Inflammatory macrophage (primary cell): Measurements from ENCODE around the gene WFIKKN2.
A peak's percentile ranks its signal among the peaks of the same experiment; 100 is the strongest.
"Not testable (repeated sequence)": the region's sequence is repeated elsewhere in the genome, so short reads cannot be mapped to it uniquely, and the experiment has no call there.

Source experiments
- DNase-seq, 2 donors: peaks; one replicate each; pipeline ENCODE4 v3.0.0-alpha.2; 2020 to 2022
- total RNA-seq, 18 experiments: gene quantifications; one replicate each; lab custom pipeline; 2026; ENCODE audit warnings: mixed read lengths in 6 of 18, inconsistent platforms in 2 of 18; lab: John Stamatoyannopoulos, UW

The WFIKKN2 gene
- 0 to 2.0 (median 0.10) reads per million in 18 experiments for total RNA-seq

DNA sequence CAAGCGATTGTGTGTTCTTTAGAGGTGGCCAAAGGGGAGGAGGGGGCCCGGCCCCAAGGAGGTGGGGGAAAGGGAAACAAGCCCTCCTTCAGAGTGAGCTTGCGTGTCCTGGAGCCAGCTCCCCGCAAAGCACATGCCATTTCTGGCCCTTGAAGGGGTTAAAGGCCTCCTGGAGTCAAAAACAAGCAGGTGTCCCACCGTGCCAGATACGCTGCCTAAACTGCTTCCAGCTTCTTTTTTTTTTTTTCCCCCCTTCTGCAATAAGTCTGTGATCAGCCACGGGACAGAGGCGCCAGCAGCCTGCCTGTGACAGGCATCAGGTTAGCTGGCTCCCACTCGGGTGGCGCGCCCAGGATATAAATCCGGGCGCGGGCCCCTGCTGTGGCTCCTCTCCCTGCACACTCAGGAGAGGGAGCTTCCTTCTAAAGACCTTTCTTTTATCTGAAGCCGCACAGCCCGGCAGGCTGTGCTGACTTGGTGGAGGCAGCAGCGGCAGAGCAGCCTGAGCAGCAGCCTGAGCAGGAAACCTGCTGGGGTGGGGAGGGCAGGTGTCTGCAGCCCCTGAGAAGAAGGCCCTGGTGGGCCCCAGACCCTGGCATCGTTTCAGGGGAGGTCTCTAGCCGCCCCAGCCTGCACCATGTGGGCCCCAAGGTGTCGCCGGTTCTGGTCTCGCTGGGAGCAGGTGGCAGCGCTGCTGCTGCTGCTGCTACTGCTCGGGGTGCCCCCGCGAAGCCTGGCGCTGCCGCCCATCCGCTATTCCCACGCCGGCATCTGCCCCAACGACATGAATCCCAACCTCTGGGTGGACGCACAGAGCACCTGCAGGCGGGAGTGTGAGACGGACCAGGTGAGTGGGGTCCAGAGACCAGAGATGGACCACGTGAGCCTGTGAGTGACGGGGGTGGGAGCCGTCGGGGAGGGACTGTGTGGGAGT, at the start of gene WFIKKN2:
Gene WFIKKN2 (plus strand): TSS at position 286 of the 934 bp plus-strand sequence. CDS start 352 bp downstream, at position 638.
- DNase-seq, result no peak

GRCh38 chr17:50785946-50786570, 49.3 kb upstream of the WFIKKN2 start:
- no peak for DNase-seq

- DNase-seq, result no peak
These were observed 48.3 kb upstream of the WFIKKN2 start for GRCh38 chr17:50787106-50787505.

DNA sequence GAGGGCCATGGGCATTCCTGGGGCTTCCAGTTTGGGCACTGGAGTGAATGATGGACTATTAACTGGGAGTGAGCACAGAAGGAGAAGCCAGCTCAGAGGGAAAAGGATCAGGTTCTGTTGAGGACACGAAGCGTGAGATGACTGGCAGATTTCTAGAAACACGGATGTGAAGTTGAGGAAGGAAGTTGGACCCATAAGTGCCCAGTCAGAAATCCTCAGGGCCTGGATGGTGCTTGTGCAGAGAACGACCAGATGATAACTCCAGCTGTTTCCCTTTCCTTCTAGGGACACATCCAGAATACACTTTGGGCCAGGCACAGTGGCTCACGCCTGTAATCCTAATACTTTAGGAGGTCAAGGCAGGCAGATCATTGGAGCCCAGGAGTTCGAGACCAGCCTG, 44.8 kb upstream of the WFIKKN2 start:
- peak in 1 of 2 donors; percentile 70 for DNase-seq

DNA sequence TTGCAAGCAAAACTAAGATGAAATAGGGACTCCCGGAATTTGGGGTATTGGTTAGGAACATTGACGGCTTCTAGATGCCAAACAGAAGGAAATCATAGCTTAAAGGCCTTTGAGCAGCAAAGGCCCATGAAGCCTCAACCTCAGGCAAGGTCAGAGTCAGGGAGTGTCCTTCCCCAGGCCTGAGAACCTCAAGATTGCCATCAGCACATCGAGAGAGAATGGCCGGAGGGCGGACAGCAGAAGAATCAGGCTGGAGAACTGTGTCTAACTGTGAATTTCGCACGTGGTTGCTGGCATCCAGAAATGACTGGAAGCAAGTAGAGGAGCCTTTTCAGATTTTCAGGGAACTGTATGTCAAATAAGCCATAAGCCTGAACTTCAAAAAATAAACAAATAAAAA, 43.3 kb upstream of the WFIKKN2 start:
- no peak for DNase-seq

DNA sequence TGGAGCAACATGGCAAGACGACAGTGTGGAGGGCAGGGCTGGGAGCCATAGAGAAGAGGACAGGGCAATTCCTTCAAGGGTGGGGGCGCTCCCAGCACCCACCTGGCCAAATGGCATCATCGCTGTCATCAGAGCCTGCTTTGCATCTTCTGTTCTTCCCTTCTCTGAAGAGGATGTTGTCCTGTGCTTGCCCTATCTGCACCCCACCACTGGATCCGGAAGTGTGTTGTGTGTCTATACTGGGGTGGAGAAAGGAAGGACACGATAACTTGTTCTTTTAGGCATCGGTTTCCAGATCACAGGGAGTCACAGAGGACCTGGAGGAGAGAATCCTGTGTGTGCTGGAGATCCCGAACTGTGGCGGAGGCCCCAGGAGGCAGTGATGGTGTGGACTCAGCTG, 42.4 kb upstream of the WFIKKN2 start:
- DNase-seq, result peak in 1 of 2 donors; percentile 25

- no peak for DNase-seq
These were observed 41.0 kb upstream of the WFIKKN2 start for GRCh38 chr17:50794361-50794760.

- peak; percentile 49 to 69 for DNase-seq
These were observed 38.1 kb upstream of the WFIKKN2 start for GRCh38 chr17:50797135-50797810.

- peak; percentile 59 to 74 for DNase-seq
These were observed 36.7 kb upstream of the WFIKKN2 start for GRCh38 chr17:50798424-50799288.

- DNase-seq, result no peak
These were observed 35.8 kb upstream of the WFIKKN2 start for GRCh38 chr17:50799582-50799981.

GRCh38 chr17:50800196-50800700, 35.1 kb upstream of the WFIKKN2 start:
- no peak for DNase-seq

- DNase-seq, result no peak
These were observed 32.5 kb upstream of the WFIKKN2 start for GRCh38 chr17:50802609-50803571.

DNA sequence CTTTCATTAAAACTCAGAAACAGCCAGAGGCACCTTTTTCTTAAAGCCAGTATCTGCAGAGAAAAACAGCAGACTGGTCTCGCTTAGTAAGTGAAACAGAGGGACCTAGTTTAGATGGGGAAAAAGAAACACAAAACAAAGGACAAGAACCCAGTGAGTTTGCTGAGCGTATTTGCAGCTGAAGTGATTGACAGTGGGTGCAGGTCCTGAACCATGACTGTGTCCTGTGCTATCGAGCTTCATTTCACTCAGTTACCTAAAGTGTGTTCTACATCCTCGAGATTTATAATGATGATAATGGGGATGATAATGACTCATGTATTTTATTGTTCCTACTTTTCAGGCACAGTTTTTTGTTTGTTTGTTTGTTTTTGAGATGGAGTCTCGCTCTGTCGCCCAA, 31.7 kb upstream of the WFIKKN2 start:
- no peak for DNase-seq

DNA sequence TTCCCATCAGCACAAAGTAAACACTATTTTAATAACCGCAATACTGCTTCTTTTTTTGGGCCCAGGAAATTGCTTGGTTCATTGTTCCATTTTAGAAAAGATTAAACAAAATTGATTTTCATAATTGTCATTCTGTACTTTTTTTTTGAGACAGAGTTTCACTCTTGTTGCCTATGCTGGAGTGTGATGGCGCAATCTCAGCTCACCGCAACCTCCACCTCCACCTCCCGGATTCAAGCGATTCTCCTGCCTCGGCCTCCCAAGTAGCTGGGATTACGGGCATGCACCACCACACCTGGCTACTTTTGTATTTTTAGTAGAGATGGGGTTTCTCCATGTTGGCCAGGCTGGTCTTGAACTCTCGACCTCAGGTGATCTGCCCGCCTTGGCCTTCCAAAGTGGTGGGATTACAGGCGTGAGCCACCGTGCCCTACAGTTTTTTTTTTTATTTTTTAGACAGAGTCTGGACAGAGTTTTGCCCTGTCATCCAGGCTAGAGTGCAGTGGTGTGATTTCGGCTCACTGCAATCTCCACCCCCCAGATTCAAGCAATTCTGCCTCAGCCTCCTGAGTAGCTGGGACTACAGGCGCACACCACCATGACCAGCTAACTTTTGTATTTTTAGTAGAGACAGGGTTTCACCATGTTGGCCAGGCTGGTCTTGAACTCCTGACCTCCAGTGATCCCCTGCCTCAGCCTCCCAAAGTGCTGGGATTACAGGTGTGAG, 30.5 kb upstream of the WFIKKN2 start:
- not testable (repeated sequence) for DNase-seq

DNA sequence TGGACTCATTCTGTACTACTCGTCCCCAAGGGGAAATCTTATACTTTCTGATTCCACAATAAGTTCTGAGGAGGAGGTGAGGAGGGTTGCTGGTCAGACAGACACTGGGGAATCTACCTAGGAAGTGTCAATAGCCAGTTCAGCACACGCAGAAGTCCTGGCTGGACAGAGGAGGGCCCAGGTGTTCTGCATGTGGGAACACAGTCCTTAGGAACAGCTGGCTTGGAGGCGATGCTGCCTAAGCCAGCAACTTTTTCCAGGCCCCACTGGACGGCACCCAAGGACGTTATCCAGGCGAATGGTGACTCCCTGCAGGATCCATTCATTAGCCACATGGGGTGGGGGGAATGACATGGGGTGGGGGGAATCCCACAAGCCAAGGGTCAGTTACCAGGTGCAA, 29.9 kb upstream of the WFIKKN2 start:
- no peak for DNase-seq

- no peak for DNase-seq
These were observed 29.2 kb upstream of the WFIKKN2 start for GRCh38 chr17:50806141-50806643.

DNA sequence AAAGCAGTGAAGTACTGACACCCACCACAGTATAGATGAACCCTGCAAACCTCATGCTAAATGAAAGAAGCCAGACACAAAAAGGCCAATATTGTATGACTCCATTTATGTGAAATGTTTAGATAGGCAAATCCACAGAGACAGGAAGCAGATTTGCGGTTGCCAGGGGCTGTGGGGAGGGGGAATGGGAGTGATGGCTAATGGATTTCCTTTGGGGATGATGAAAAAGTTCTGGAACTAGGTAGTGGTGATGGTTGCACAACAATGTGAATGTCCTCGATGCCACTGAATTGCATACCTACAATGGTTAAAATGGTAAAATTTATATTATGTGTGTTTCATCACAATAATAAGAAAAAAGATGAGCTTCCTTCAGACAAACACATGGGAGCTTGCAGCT, 28.4 kb upstream of the WFIKKN2 start:
- DNase-seq, result no peak

GRCh38 chr17:50807675-50808074, 27.7 kb upstream of the WFIKKN2 start:
- DNase-seq, result no peak

DNA sequence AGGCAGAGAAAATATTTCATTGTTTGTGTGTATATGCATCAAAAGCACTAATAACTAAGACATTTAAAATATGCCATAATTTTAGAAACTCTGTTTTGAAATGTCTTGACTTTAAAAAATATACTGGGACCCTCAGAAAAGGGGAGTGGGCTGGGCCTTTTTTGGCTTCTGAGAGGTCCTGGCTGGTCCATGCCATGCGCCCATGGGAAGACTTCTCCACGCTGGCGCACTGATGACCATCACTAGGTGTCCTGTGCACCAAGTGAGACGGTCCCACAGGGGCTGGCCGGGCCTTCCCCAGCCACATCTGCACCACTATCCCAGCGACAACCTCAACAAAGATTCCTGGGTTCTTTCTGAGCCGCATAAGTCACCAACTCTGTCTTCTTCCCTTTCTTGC, 27.0 kb upstream of the WFIKKN2 start:
- DNase-seq, result no peak

- no peak for DNase-seq
These were observed 26.5 kb upstream of the WFIKKN2 start for GRCh38 chr17:50808888-50809287.
